ENCODE data around the gene CCN2.

CCN2 gene

DNA sequence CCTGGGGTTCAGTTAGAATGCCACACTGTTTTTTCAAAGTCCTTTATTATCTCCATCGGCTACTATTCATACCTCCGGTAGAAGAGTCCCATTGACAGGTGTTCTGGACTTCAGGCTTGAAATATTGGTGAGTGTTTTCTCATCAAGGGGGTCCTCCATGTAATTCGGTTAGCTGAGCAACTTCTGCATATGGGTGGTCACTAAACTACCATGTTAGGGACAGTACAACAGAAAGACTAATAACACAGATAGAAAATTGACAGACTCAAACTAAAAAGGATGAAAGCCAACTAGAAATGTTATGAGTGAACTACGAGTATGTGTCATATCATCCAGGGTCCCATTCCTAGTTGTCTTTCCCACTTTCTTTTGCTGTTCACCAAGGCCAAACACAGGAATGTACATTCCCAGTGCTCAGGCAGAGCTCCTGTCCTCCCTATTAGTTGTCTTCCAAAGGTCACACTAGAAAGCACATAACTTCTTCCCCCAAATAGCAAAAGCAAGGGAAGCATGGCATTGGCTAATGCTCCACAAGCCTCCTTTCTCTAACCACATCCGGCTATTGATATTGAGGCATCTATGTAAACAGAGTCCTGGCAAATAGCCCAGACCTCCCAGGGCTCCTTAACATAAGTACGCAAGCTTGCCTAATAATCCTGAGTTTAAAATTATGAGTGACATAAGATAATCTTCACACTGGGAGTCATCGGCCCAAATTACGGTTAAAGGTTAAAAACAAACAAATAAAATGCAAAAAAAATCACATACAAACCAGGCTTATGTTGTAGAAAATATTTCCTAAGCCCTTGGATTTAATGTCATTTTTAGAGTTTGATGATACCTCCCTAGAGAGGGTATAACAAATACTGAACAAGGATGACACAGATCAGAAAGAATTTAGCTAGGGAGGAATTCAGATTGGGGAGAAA is 13.2 kb downstream of the CCN2 start:
- Mint-ChIP-seq H3K27me3 (no peaks in the 10 kb centered on the region), H3K9me3 (no peaks in the 10 kb centered on the region), H3K4me3 (no peak overlapping the region), H3K36me3 (no peaks in the 10 kb centered on the region), H3K4me1 (no peaks in the 10 kb centered on the region), H3K27ac (no peak overlapping the region)
- ATAC-seq (ENCODE audit: low read depth) (no peak), DNase-seq (ENCODE audit: low spot score in 2 of 2) (no peak)

DNA sequence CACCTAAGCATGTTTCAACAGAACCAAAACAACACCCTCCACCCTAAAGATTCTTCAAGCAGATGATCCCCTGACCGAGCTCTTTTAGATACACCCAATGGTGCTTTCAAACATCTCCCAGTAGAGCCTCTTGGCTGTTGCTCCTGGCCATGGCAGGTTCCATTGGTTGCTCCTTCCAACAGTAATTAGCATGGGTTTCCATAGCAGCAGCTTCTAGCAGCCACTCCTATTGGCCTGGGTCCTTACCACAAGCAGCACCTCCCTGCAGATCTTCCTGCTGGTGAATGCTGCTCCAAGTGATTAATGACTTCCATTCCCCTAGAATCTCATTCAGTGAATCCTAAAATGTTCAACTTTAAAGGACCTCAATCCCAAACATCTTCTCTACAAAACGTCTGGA is 13.9 kb downstream of the CCN2 start:
- ATAC-seq (ENCODE audit: low read depth), result no peak
- no peak overlapping the region for H3K4me3 Mint-ChIP-seq

DNA sequence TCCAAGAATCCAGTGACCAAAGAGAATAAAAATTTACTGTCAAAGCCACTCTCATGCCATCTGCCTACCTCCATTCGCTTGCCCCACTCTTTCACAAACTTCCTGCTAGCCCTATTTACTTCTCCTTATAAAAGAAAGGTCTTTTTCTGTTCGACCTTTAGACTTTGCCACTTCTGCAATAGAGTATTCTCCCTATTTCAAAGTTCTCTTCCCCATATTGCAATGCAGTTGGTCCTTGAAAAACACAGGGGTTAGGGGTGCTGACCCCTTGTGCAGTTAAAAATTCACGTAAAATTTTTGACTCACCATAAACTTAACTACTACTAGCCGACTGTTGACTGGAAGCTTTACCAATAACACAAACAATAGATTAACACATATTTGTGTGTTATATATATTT is 15.0 kb downstream of the CCN2 start:
- Mint-ChIP-seq H3K9me3 (no peaks in the 10 kb centered on the region), H3K4me3 (no peak overlapping the region), H3K27me3 (peaks cover 3% of the 10 kb centered on the region), H3K36me3 (no peaks in the 10 kb centered on the region), H3K27ac (no peak overlapping the region), H3K4me1 (no peaks in the 10 kb centered on the region)
- ATAC-seq (ENCODE audit: low read depth) (no peak), DNase-seq (ENCODE audit: low spot score in 2 of 2) (no peak)

More for the DNA sequence above, 13.9 kb downstream of the CCN2 start:
- H3K4me1 Mint-ChIP-seq, result no peaks in the 10 kb centered on the region
- H3K27ac Mint-ChIP-seq, result no peak overlapping the region
- no peak for DNase-seq (ENCODE audit: low spot score in 2 of 2)
- no peaks in the 10 kb centered on the region for H3K9me3 Mint-ChIP-seq
- H3K36me3 Mint-ChIP-seq, result no peaks in the 10 kb centered on the region
- no peaks in the 10 kb centered on the region for H3K27me3 Mint-ChIP-seq

DNA sequence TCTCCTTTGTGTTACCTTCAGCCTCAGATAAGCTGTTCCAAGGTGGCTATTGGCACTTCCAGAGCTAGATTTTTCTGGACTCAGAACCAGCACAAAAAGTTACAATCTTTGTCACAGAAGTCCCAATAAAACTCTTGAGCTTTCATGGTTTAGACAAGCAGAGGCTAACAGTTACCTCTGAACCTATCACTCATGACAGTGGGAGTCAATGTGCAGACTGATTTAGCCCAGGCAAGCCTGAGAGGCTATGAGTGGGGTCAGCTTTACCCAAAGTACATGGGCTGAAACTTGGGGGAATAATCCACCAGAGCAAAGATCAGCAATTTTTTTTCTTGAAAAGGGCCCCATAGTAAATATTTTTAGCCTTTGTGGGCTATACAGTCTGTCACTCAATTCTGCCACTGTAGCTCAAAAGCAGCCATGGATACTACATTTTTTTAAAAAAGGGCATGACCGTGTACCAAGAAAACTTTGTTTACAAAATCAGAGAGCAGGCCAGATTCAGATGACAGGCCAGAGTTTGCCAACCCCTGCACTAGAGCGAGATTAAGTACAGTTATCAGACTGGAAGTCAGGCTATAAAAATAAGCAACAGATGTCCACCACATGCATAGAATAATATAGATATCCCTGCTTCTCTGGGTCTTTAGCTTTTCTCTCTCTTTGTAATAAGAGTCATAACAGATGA is 20.0 kb downstream of the CCN2 start:
- Mint-ChIP-seq H3K4me3 (no peak overlapping the region), H3K27me3 (peaks cover 5% of the 10 kb centered on the region), H3K9me3 (no peaks in the 10 kb centered on the region), H3K36me3 (no peaks in the 10 kb centered on the region), H3K27ac (no peak overlapping the region), H3K4me1 (no peaks in the 10 kb centered on the region)
- DNase-seq (ENCODE audit: low spot score in 2 of 2), result no peak
- ATAC-seq (ENCODE audit: low read depth), result no peak

DNA sequence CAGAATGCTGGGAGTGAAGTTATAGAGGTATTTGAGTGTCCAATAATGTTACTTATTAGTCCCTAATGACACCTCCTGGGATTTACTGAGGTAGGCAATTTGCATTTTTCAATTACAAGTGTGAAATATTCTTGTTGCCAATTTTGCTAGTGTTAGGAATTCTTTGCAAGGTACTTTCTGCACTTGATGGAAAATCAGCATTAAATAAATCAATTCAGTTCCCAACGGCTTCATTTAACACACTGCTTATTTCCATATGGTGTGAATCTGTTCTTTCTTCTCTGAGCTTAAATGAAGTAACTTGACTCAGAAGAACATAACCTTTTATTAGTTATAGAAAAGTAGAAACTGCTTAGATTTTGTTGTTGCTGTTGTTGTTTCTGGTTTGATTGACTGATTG is 21.2 kb downstream of the CCN2 start:
- H3K4me3 Mint-ChIP-seq, result no peak overlapping the region
- DNase-seq (ENCODE audit: low spot score in 2 of 2) (no peak), ATAC-seq (ENCODE audit: low read depth) (no peak)
- H3K36me3 Mint-ChIP-seq, result no peaks in the 10 kb centered on the region
- no peak overlapping the region for H3K27ac Mint-ChIP-seq
- H3K9me3 Mint-ChIP-seq, result no peaks in the 10 kb centered on the region
- no peaks in the 10 kb centered on the region for H3K4me1 Mint-ChIP-seq
- H3K27me3 Mint-ChIP-seq, result peaks cover 5% of the 10 kb centered on the region

DNA sequence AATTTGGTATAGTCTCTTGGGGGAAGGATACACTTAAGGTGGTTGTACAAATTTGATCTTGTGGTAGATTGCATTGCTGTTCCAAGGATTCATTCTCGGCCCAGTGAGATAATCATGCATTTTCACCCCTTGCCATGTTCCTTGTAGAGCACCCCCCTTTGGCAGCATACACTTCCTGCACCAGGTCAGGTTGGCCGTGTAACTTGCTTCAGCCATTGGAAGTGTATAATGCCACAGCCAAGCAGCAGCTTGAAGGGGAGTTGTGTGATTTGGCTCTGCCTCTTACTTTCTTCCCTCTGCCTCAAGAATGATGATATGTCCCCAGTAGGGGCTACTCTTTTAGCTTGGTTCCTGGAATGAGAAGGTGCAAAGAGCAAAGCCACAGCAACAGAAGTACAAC is 21.9 kb downstream of the CCN2 start:
- Mint-ChIP-seq H3K4me3 (no peak overlapping the region), H3K4me1 (no peaks in the 10 kb centered on the region), H3K9me3 (no peaks in the 10 kb centered on the region), H3K36me3 (no peaks in the 10 kb centered on the region), H3K27me3 (peaks cover 5% of the 10 kb centered on the region), H3K27ac (no peak overlapping the region)
- ATAC-seq (ENCODE audit: low read depth), result no peak
- DNase-seq (ENCODE audit: low spot score in 2 of 2), result no peak

DNA sequence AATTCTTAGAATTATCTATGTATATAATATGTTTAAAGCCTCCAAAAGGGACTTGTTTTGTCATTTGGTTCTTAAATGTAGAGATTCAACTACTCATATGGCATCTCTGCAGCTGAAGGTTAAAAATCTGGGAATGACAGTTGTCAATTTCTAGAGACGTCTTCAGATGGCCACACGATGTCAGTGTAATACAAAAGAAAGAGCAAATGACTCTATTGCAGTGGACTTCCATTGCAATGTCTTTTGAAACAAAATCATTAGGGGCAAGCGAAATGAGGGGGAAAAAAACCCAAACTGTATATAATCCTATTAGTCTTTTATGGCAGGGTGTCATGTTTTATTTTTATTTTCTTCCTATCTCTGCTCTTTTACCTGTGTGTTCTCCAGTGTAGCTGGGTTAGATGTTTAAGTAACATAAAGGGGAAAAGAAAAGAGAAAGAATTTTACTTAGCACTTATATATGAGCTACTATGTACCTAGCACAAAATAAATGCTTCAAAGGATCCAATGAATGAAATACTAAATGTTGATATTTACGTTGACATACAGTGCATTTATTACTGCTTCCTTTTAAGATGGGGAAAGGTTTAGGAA is 26.2 kb downstream of the CCN2 start:
- Mint-ChIP-seq H3K27me3 (peaks cover 2% of the 10 kb centered on the region), H3K4me1 (no peaks in the 10 kb centered on the region), H3K4me3 (no peak overlapping the region), H3K27ac (no peak overlapping the region), H3K36me3 (no peaks in the 10 kb centered on the region), H3K9me3 (peaks cover 3% of the 10 kb centered on the region)
- DNase-seq (ENCODE audit: low spot score in 2 of 2), result no peak
- ATAC-seq (ENCODE audit: low read depth), result no peak

DNA sequence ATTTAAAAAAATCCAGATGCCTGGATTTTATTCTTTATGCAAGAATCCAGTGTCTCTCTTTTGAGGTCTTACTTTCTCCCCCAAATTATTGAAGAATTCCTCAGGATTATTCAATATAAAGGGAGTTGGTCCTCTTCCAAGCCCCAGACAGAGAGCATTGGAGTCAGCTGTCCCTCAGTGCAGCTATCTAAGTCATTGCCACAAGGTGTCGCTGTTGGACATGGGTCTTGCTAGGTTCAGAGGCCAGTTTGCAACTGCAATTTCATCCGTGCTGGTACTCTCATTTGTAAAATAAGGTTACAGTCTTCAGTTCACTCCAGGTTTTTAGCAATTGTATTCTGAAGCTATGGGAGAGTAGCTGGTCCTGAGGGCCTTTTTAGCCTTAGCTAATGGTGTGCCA is 27.8 kb downstream of the CCN2 start:
- Mint-ChIP-seq H3K27ac (no peak overlapping the region), H3K9me3 (peaks cover 3% of the 10 kb centered on the region), H3K4me3 (no peak overlapping the region), H3K4me1 (no peaks in the 10 kb centered on the region), H3K36me3 (no peaks in the 10 kb centered on the region), H3K27me3 (peaks cover 3% of the 10 kb centered on the region)
- DNase-seq (ENCODE audit: low spot score in 2 of 2) (peak in 1 of 2 donors; percentile 24), ATAC-seq (ENCODE audit: low read depth) (no peak)

DNA sequence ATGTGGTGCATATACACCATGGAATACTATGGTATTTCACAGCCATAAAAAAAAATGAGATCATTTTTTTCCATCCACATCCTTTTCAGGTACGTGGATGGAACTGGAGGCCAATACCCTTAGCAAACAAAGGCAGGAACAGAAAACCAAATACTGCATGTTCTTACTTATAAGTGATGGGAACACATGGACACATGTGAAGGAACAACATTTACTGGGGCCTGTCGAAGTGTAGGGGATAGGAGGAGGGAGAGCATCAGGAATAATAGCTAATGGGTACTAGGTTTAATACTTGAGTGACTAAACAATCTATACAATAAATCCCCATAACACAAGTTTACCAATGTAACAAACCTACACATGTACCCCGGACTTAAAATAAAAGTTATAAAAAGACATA is 30.5 kb downstream of the CCN2 start:
- DNase-seq (ENCODE audit: low spot score in 2 of 2) (no peak), ATAC-seq (ENCODE audit: low read depth) (no peak)
- peaks cover 9% of the 10 kb centered on the region for H3K4me1 Mint-ChIP-seq
- H3K27me3 Mint-ChIP-seq, result peaks cover 20% of the 10 kb centered on the region
- H3K9me3 Mint-ChIP-seq, result peaks cover 4% of the 10 kb centered on the region
- no peak overlapping the region for H3K4me3 Mint-ChIP-seq
- H3K27ac Mint-ChIP-seq, result no peak overlapping the region
- H3K36me3 Mint-ChIP-seq, result no peaks in the 10 kb centered on the region

DNA sequence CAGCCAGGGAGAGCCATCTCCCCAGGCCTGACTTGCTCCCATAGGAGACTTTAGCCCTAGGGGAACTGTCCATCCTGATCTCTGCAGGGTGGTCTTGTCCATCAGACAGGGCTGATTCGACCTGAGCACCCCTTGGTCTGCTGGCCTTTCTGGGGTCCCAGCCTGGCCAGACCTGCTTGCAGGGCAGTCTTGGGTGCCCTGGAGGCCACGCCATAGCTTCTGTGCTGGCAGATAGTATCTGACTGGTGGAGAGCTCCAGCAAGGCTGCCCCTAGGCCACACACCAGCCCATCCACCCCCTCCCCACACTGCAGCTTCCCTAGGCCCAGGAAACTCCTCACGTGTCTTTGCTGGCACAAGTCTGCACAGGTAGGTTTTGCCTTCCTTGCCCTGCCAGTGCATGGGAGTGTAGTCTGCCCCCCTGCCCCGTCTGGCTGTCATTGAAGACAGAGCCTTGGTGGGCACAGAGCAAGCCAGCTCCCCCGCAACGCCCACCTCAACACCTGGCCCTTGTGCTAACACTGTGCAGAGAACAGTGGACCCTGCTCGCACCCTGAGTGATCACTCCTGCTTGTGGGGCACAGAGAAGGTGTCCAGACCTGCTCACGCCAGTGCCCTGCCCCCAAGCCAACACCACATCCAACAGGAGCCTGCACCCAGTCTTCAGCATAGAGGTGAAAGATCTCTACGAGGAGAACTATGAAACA is 32.4 kb downstream of the CCN2 start:
- ATAC-seq (ENCODE audit: low read depth), result no peak
- H3K27me3 Mint-ChIP-seq, result peaks cover 18% of the 10 kb centered on the region
- H3K9me3 Mint-ChIP-seq, result peaks cover 4% of the 10 kb centered on the region
- peaks cover 9% of the 10 kb centered on the region for H3K4me1 Mint-ChIP-seq
- H3K27ac Mint-ChIP-seq, result no peak overlapping the region
- no peaks in the 10 kb centered on the region for H3K36me3 Mint-ChIP-seq
- no peak for DNase-seq (ENCODE audit: low spot score in 2 of 2)
- H3K4me3 Mint-ChIP-seq, result no peak overlapping the region

DNA sequence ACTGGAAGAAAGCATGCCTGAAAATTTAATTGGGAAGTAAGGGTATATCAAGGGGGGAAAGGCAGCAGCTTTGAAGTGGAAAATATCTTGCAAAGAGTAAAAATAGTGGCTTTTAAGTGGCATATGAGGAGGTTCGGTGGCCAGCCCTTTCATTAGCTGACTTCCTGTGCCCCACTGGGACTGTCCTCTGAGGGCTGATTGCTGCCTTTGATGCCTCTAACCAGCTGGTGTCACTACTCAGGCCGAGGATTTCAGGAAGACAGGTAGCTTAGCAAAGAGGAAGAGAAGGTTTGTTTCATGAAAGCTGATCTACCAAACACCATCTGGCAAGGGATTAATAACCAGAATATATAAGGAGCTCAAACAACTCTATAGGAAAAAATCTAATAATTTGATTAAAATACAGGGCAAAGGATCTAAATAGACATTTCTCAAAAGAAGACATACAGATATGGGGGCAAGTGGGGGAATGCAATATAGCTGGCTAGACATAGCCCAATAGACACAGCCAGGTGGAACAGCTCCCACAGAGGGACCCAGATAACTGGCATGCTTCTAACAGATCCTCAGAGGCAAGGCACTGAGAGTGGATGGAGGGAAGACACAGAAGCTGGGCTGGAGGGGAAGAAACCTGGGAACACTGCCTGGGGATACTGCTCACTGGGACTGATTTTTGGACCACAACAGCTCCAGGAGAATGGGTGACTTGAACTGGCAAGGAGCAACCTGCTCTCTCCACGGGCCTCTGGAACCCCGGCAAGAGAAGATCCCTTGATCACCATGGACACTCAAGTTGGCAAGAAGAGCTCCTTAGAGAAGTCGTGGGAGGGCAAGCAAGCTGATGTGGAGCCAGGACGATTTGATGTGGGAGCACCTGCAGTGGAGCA is 33.2 kb downstream of the CCN2 start:
- Mint-ChIP-seq H3K4me3 (no peak overlapping the region), H3K27me3 (peaks cover 18% of the 10 kb centered on the region), H3K4me1 (peaks cover 9% of the 10 kb centered on the region), H3K9me3 (peaks cover 4% of the 10 kb centered on the region), H3K27ac (no peak overlapping the region), H3K36me3 (no peaks in the 10 kb centered on the region)
- ATAC-seq (ENCODE audit: low read depth) (no peak), DNase-seq (ENCODE audit: low spot score in 2 of 2) (no peak)

DNA sequence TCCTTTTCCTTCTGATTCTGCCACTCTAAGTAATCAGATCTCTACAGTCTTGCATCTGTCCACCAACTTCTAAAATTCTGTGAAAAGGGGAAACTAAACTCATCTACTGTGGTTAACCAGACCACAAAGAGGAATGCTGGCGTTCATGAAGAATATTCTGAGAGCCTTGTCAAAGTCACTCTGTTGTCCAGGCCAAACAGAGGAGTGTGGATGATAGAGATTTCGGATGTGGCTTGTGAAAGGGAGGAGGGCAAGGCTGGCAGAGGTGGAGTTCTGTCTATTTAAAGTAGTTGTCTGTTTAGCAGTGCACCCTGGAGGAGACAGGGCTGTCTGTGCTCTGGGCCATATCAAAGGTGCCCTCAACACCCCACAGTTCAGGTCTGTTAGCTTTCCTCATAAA is 33.9 kb downstream of the CCN2 start:
- Mint-ChIP-seq H3K4me1 (peaks cover 9% of the 10 kb centered on the region), H3K9me3 (peaks cover 4% of the 10 kb centered on the region), H3K27me3 (peaks cover 20% of the 10 kb centered on the region), H3K27ac (no peak overlapping the region), H3K4me3 (no peak overlapping the region), H3K36me3 (no peaks in the 10 kb centered on the region)
- peak; percentile 43 for ATAC-seq (ENCODE audit: low read depth)
- no peak for DNase-seq (ENCODE audit: low spot score in 2 of 2)

DNA sequence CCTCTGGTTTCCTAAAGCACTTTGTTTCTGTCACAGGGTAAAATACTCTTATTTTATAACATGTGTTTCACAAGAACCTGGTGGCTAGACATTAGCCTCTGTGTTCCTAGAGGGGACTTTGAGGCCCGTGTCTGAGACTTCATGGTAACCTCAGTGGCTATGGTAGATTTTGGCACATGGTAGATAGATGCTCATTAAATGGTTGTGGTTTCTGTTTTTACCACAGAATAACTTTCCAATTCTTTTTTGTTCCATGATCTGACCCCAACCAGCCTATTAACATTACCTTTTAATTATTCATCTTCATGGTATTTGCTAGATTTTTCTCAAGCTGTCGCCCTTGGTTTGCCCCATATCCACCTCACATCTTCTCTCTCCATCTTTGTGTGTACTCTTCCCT is 34.3 kb downstream of the CCN2 start:
- H3K4me3 Mint-ChIP-seq, result no peak overlapping the region
- H3K27ac Mint-ChIP-seq, result no peak overlapping the region
- H3K9me3 Mint-ChIP-seq, result peaks cover 4% of the 10 kb centered on the region
- DNase-seq (ENCODE audit: low spot score in 2 of 2), result no peak
- H3K4me1 Mint-ChIP-seq, result peaks cover 9% of the 10 kb centered on the region
- H3K36me3 Mint-ChIP-seq, result no peaks in the 10 kb centered on the region
- ATAC-seq (ENCODE audit: low read depth), result no peak
- peaks cover 20% of the 10 kb centered on the region for H3K27me3 Mint-ChIP-seq

Data from memory B cell (primary cell).